ENCODE results near the gene PTPRM.

DNA sequence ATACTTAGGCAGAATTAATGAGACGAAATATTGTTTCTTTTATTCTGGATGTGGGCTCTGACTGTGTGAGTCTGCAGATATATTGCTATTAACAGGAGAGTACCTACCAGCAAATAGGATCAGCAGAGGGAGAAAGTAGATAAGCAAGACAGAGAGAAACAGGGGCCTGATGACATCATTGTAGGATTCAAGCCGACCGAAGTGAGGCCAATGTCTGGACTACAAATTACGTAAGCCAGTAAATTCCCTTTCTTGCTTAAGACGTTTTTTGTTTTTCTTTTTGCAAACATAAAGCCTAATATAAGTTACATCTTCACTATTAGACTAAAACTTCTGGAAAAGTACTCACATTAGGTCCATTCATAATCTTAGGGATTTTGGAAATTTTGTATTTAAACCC lies 21.4 kb upstream of the PTPRM start:
- TF ChIP-seq, protein P1, sequence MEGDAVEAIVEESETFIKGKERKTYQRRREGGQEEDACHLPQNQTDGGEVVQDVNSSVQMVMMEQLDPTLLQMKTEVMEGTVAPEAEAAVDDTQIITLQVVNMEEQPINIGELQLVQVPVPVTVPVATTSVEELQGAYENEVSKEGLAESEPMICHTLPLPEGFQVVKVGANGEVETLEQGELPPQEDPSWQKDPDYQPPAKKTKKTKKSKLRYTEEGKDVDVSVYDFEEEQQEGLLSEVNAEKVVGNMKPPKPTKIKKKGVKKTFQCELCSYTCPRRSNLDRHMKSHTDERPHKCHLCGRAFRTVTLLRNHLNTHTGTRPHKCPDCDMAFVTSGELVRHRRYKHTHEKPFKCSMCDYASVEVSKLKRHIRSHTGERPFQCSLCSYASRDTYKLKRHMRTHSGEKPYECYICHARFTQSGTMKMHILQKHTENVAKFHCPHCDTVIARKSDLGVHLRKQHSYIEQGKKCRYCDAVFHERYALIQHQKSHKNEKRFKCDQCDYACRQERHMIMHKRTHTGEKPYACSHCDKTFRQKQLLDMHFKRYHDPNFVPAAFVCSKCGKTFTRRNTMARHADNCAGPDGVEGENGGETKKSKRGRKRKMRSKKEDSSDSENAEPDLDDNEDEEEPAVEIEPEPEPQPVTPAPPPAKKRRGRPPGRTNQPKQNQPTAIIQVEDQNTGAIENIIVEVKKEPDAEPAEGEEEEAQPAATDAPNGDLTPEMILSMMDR (conservative IDR thresholded peaks at IDR 0.05; ENCODE audit: low read depth, low read length): no peak
- no peak for TF ChIP-seq EZH2 (IDR thresholded peaks at IDR 0.05; ENCODE audit: borderline replicate concordance, low read depth, low read length, poor library complexity, severe bottlenecking)
